HuH-7 (cell line): Measurements from ENCODE around the gene SEC14L6.

ENCODE experiments used
- DNase-seq: peaks from one replicate; pipeline ENCODE4 v3.0.0; 2011; ENCODE audit warnings: low spot score

Gene SEC14L6

DNA sequence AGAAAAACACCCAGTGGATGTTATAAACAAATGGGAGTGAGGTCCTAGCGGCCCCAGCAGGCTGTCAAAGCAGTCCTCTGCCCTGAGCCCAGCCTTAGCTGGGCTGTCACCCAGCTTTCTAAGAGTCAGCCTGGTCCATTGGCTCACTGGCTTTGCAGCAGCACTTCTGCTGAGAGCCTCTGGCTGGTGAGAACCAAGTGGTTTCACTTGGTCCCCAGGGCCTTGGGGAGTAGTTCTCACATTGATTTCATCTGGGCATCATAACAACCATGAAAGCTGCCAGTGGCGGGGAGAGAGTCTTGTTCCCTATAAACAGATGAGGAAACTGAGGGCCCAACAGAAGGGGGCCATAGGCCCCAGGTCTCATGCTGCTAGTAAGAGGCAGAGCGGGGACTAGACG, 11.4 kb downstream of the SEC14L6 start:
- no peak for DNase-seq

GRCh38 chr22:30531651-30532608, 14.6 kb downstream of the SEC14L6 start:
- no peak for DNase-seq

DNA sequence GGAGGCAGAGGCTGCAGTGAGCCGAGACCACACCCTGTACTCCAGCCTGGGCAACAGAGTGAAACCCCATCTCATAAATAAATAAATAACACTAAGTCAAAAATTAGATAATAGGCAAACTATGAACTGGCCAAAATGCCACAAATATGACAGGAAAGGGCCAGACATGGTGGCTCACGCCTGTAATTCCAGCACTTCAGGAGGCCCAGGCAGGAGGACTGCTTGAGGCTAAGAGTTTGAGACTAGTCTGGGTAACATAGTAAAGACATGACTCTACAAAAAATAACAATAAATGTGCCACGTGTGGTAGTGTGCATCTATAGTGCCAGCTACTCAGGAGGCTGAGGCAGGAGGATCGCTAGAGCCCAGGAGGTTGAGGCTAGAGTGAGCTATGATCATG, 19.9 kb downstream of the SEC14L6 start:
- no peak for DNase-seq

DNA sequence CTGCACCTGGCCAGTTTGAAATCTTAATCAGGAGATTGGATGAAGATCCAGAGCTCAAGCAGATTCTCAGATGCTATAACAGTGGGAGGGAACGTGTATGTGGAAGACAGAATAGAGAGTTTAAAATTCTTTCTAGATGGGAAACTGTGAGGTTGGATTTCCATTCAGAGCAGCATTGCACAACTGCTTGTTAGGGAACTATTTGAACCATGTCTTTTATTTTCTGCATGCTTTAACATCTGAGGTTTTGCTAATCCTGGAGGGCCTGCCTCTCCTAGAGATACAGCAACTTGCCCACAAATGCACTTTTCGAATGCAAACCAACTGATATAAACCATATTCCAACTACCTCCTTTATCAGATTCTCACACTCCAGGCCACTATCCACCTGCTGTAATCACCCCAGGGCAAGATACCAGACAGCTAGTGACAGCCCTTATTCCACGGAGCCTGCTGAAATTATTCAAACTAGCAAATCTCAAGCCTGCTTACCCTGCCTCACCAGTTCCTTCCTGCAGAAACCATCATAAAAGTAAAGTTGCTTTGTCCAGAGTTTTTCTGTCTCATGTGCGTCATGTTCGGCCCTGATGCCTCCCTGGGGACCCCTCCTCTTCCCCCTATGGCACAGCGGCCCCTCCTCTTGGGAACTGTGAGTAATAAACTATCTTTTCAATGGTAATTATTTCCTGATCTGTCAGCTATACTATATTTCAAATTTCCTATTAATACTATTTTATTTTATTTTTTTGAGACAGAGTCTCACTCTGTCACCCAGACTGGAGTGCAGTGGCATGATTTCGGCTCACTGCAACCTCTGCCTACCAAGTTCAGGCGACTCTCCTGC, 22.7 kb downstream of the SEC14L6 start:
- DNase-seq, result no peak

- no peak for DNase-seq
Measured at GRCh38 chr22:30521368-30522156, 25.0 kb downstream of the SEC14L6 start.

DNA sequence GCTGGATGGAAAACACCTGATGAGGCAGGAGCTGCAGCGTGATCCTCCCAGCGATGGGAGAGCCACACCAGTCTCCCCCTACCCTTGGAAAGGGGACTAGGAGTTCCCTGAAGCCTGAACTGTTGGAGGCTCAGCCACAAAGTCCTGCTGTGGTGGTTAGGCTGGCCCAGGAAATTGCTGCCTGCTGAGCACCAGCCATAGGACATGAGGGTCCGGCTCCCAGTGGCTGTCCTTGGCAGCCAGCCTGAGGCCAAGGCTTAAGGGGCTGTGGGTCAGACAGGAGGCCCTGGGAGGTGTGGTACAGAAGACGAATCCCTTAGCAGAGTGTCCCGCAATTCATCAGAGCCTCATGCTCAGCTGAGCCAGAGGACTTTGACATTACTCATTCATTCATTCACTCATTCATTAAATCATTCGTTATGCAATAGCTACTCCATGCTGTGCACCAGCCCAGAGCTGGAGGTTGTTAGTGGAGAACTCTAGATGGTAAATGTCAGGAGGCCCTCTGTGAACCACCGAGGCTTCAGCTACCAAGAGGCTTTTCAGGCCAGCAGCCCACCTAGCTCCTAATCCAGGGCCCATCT, 26.6 kb downstream of the SEC14L6 start:
- DNase-seq, result no peak

- no peak for DNase-seq
Measured at GRCh38 chr22:30516731-30517130, 29.8 kb downstream of the SEC14L6 start.

- no peak for DNase-seq
Measured at GRCh38 chr22:30516273-30516672, 30.3 kb downstream of the SEC14L6 start.

- no peak for DNase-seq
Measured at GRCh38 chr22:30514252-30514651, 32.3 kb downstream of the SEC14L6 start.

DNA sequence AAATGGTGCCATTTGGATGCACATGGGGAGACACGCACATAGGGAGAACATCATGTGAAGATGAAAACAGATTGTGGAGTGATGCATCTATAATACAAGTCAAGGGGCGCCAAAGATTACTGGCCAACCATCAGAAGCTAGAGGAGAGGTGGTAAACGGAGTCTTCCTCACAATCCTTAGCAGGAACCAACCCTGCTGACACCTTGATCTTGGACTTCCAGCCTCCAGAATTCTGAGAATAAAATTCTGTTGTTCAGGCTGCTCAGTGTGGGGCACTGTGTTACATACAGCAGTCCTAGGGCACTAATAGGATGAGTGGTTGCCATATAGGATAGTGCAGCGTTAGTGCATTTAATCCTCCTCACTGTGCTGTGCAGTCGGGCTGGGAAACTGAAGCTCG, 33.1 kb downstream of the SEC14L6 start:
- no peak for DNase-seq

DNA sequence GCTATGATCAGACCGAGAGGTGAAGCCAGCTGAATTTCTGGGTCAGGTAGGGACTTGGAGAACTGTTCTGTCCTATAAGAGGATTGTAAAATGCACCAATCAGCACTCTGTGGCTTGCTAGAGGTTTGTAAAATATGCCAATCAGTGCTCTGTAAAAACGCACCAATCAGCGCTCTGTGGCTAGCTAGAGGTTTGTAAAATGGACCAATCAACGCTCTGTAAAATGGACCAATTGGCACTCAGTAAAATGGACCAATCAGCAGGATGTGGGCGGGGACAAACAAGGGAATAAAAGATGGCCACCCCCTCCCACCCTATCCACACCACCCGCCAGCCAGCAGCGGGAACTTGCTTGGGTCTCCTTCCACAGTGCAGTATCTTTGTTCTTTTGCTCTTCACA, 34.6 kb downstream of the SEC14L6 start:
- no peak for DNase-seq

GRCh38 chr22:30511109-30511508, 35.4 kb downstream of the SEC14L6 start:
- DNase-seq, result no peak

- DNase-seq, result no peak
Measured at GRCh38 chr22:30508216-30508615, 38.3 kb downstream of the SEC14L6 start.

GRCh38 chr22:30507670-30508069, 38.9 kb downstream of the SEC14L6 start:
- DNase-seq, result no peak

GRCh38 chr22:30506507-30506968, 40.0 kb downstream of the SEC14L6 start:
- no peak for DNase-seq

- DNase-seq, result no peak
Measured at GRCh38 chr22:30503551-30503950, 43.0 kb downstream of the SEC14L6 start.

- no peak for DNase-seq
Measured at GRCh38 chr22:30502911-30503310, 43.6 kb downstream of the SEC14L6 start.

- DNase-seq, result no peak
Measured at GRCh38 chr22:30502153-30502552, 44.4 kb downstream of the SEC14L6 start.

GRCh38 chr22:30500628-30501027, 45.9 kb downstream of the SEC14L6 start:
- no peak for DNase-seq

DNA sequence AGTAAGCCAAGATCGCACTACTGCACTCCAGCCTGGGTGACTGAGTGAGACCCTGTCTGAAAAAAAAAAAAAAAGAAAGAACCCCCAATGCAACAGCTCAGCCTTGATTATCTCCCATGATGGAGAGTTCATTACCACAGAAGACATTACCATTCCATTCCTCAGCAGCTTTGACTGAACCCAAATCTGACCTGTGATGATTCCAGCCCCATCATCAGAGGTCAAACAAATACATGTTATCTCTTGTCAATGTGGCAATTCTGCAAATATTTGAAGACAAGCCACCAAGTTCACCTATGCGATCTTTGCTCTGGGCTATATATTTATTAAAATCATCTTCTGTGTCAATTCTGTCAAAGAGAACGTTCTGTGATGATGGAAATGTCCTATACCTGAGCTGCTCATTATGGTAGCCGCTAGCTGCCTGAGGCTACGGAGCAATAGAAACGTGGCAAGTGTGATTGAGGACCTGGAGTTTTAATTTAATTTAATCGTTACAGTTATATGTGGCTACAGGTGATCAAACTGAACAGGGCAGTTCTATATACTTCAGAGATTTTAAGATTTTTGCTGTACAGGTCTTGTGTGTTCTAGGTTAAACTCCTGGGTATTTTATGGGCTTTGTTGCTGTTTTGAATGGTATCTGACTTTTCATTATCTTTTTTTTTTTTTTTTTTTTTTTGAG, 48.9 kb downstream of the SEC14L6 start:
- DNase-seq, result no peak
